HuH-7 (cell line): ENCODE data around the gene HEXD.
"Not testable (repeated sequence)": the region's sequence is repeated elsewhere in the genome, so short reads cannot be mapped to it uniquely, and the experiment has no call there.

Experiments
- DNase-seq: peaks from one replicate; pipeline ENCODE4 v3.0.0; 2011; ENCODE audit warnings: low spot score

Gene HEXD

DNA sequence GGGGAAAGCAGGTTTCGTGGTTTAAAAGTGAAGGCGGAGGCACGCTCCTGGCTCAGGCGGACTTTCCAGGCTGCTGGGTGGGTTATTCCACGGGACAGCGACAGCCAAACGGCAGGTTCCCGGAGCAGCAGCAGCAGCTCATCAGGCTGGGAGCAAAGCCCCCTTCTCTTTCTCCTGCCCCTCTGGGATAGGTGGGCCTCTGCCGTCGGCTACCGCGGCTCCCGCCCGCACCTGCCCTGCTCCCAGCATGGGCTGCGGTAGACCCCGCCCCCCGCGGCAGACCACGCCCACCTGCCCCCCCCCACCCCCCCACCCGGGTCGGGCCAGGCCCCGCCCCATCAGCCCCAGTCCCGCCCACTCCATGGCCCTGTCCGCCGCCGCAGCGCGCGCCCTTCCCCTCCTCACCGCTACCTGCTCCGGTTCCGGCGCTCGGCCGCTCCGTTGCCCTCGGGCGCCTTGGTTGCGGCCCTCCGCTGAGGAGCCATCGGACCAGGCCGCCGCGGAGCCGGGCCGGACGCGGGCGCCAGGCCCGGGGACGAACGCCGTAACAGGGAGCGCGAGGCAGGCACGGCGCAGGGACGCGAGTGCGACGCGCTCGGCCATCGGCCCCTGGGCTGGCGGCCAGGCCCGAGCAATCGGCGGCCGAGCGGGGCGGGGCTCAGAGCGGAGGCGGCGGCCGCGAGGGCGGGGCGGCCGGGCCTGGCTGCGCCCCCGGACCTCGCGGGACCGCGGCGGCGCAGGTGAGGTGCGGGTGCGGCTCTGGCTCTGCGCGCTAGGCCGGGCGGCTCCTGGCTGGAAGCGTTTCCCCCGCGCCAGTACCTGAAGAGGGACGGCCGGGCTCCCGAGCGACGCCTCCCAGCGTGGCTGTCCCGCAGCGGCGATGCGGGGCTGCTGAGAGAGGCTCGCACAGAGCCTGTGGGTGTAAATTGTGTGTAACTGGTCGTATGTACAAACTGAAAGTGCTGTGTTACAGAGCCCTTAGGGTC, at the start of gene HEXD, which contains the start of gene OGFOD3:
HEXD (plus strand) TSS at position 347 of the 986 bp plus-strand sequence. CDS start 1,453 bp downstream, outside the sequence.
OGFOD3 (minus strand) TSS at position 586 of the 986 bp plus-strand sequence; CDS start at position 485, 101 bp downstream.
- peak; percentile 95 for DNase-seq

DNA sequence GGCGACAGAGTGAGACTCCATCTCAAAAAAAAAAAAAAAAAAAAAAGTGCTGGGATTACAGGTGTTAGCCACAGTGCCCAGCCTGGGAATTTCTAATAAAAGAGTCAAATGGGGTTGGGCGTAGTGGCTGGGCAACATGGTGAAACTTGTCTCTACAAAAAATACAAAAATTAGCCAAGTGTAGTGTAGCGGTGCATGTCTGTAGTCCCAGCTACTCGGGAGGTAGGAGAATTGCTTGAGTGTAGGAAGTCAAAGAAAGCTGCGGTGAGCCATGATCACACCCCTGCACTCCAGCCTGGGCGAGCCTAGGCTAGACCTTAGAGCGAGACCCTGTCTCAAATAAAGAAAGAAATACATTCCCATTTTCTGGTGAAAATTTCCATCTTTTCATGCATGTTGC, 48.9 kb upstream of the HEXD start:
- DNase-seq, result no peak

DNA sequence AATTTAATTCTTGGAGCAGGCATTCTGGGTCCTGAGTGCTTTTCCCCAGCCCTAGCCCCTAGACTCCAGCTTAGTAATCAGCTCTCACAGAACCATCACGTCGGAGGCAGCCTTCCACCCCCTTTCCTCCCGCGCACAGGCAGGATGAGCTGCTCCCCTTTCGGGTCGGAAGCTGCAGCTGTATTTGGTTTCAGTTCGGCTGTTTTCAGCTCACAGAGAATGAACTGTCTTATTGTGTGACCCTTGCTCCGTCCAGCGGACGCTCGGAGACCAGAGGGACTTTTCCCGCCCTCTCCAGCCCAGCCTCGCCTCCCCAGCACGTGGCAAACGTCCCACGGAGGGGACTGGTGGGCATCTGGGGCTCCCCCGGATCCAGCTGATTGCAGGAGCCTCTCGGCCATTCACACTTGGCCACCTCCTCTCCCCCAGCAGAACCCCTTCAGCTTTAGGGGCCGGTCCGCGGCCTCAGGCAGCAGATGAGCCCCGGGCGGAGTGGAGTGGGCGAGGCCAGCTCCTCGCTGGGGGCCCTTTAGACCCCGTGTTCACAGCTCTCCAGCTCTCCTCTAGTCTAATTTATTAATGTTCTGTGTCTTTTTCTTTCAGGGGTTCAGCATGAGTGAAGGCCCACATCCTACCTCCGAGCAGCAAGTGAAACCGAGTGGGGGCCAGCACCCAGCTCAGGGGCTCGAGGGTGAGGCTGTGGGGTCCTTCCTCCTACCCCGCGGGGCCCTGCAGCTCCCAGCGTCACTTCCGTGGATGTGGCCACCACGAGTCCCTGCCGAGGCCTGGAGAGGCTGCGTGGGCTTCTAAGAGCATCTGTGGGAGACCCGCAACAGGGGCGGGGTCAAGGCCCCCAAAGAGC, 47.4 kb upstream of the HEXD start:
- DNase-seq, result no peak

DNA sequence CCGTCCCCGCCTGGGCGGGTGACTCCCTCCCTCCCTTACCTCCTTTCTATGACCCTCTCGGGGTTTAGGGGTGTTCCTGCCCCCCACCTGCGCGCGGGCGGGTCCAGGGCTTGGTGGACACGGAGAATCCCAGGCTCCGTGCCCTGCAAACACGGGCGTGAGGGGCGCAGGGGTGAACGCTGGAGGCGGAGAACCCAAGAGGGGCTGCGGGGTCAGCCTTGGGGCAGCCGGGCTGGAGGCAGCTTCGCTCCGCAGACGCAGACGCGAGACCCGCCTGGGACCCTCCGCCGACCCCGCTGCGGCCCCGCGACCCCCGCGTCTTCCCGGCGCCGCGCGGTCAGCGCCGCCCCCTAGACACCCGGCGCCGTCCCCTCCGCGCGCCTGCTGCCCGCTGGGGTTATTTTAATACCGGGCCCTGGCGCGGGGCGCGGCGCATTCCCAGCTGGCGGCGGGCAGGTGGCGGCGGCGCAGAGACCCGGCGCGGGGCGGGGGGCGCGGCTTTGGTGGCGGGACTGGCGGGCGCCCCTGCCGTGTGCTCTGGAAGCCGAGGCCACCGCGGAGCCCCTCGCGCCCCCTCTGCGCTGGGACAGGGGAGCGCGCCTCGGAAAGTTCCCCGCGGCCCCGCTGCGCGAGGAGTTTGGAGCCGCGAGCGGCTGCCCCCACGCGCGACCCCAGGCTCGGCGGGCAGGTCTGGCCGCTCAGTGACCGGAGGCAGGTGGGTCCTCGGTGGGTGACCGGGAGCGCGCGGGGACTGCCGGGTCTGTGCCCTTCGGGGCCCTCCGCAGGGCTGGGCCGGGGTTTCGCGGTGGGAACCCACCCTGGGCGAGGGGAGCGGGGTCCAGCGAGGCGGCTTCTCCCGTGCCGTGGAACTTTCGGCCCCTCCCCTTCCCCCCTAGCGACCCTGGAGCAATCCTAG, 46.6 kb upstream of the HEXD start, which contains the start of gene UTS2R:
UTS2R (plus strand) TSS at position 433 of the 916 bp plus-strand sequence. CDS start 2,560 bp downstream, outside the sequence.
- no peak for DNase-seq

DNA sequence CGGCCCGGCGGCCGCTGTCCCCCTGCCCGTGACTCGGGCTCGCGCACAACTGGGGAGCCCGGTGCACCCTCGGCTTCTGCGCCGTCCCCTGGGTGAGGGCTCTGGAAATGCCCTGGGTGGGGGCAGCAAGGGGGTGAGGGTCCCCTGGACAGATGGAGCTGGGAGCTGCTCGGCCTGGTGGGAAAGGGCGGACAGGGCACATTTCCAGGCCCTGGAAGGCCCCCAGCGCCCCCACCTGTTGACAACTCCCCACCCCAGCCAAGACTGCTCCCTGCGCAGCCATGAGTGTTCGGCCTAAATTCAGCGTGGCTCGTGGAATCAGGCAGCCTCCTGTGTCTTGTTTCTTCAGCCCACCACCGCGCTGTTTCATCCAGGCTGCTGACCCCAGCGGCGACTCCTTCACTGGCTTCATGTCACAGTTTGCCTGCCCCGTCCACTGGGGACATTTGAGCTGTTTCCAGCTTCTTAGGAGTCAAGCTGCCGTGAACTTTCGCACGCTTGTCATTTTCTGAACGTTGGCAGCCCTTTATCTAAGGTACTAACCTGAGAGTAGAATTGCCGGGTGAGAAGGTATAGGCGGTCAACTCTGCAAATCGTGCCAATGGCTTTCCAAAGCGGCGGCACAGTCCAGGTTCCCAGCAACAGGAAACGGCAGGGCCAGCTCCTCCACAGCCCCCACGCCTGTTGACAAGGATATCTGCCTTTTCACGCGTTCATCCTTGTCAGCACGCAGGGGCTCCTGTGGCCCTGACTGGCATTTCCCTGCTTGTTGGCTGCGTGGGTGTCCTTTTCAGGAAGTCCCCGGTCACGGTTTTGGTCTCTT, 45.7 kb upstream of the HEXD start:
- DNase-seq, result peak; percentile 65

DNA sequence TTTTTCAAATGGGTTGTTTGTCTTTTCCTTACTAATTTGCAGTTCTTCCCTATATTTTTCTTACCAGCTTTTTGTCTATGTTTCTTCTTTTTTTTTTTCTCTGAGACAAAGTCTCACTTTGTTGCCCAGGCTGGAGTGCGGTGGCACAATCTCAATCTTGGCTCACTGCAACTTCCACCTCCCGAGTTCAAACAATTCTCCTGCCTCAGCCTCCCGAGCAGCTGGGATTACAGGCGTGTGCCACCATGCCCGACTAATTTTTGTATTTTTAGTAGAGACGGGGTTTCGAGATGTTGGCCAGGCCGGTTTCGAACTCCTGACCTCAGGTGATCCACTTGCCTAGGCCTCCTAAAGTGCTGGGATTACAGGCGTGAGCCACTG, 45.1 kb upstream of the HEXD start:
- not testable (repeated sequence) for DNase-seq

DNA sequence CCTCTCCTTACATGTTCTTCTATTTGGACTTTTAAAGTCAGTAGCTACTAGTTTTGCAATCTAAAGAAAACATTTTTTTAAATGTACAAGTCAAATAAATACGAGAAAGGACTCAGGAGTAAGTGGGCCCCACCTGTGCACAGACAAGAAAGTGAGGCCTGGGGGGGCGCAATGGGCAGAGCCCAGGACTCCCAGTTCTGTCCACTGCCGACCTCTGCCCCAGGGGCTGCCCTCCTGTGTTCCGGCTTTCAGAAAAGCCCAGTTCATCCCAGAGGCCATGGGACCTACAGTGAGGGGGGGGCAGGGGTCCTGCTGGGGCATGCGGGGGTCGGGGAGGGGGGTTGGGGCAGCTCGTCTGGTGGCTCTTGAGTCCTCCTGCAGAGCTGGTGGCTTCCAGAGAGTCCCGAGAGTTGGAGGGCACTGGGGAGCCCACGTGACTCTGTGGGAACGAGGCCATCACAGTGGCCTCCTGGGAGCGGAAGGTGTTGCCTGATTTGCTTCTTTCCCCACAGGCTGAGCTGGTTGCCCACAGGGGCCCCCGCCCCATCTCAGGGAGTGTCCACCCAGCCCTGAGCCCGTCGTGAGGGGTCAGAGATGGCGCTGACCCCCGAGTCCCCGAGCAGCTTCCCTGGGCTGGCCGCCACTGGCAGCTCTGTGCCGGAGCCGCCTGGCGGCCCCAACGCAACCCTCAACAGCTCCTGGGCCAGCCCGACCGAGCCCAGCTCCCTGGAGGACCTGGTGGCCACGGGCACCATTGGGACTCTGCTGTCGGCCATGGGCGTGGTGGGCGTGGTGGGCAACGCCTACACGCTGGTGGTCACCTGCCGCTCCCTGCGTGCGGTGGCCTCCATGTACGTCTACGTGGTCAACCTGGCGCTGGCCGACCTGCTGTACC, 44.2 kb upstream of the HEXD start:
- DNase-seq, result no peak

DNA sequence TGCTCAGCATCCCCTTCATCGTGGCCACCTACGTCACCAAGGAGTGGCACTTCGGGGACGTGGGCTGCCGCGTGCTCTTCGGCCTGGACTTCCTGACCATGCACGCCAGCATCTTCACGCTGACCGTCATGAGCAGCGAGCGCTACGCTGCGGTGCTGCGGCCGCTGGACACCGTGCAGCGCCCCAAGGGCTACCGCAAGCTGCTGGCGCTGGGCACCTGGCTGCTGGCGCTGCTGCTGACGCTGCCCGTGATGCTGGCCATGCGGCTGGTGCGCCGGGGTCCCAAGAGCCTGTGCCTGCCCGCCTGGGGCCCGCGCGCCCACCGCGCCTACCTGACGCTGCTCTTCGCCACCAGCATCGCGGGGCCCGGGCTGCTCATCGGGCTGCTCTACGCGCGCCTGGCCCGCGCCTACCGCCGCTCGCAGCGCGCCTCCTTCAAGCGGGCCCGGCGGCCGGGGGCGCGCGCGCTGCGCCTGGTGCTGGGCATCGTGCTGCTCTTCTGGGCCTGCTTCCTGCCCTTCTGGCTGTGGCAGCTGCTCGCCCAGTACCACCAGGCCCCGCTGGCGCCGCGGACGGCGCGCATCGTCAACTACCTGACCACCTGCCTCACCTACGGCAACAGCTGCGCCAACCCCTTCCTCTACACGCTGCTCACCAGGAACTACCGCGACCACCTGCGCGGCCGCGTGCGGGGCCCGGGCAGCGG, 43.4 kb upstream of the HEXD start:
- no peak for DNase-seq

DNA sequence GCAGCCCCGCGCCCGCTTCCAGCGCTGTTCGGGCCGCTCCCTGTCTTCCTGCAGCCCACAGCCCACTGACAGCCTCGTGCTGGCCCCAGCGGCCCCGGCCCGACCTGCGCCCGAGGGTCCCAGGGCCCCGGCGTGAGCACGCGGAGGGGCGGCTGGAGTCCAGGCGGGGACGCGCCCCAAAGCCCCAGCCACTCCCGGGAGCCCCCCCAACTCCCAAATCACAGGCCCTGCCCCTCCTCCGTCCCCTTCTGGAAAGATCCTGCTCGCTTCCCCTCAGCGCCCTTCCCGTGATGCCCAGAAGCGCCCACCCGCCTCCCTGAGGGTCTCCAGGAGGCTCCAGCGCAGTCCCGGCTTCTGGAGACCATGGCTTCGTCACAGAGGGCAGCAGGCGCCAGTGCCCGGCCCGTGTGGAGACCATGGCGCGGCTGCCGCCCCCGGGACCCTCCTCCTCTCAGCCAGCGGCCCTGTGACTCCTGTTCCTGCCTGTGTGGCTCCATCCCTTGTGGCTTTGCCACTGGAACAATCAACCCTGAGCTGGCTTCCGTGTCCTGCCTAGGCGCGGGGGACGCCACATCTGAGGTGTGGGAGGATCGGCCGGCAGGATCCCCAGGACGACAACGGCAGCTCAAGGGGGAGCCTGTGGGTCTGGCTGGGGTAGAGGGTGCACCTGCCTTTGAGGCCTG, 42.6 kb upstream of the HEXD start:
- DNase-seq, result no peak

DNA sequence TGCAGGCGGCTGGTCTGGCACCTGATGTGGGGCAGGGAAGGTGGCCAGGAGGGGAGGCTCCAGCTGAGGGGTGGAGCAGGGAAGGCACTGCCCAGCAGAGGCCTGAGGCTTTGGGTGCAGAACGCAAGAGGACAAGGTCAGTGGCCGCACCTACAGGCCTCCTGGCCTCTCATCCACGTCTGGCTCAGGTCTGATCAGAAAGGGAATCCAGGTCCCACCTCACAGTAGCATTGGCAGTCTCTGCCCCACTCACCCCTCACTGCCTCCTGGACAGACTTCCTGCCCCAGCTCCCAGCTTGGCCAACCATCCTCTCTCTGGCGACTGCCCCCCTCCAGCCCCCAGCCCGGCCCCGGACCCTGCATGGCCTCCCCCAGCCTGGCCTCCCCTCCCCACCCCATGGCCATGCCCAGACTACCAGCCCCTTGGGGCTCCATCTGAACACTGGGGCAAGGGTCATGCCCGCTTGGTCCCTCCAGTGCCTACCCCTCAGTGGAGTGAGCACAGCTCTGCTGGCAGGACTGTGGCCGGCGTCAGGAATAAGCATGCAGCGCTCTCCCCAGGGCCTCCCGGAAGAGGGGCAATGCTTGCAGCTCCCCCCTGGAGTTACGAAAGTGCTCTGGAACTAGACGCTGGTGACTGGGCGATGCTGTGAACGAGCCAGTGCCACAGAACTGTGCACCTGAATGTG, 42.0 kb upstream of the HEXD start:
- no peak for DNase-seq

DNA sequence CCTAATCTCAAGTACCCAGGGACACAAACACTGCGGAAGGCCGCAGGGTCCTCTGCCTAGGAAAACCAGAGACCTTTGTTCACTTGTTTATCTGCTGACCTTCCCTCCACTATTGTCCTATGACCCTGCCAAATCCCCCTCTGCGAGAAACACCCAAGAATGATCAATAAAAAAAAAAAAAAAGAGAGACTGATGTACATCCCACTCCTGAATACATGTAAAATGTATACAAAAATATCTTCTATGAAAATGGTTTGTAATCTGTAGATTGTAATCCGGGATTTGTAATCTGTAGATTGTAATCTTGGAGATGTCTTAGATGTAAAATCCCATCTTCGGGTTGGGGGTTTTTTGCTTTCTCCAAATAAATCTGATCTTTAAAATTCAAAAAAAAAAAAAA, 40.9 kb upstream of the HEXD start:
- not testable (repeated sequence) for DNase-seq

DNA sequence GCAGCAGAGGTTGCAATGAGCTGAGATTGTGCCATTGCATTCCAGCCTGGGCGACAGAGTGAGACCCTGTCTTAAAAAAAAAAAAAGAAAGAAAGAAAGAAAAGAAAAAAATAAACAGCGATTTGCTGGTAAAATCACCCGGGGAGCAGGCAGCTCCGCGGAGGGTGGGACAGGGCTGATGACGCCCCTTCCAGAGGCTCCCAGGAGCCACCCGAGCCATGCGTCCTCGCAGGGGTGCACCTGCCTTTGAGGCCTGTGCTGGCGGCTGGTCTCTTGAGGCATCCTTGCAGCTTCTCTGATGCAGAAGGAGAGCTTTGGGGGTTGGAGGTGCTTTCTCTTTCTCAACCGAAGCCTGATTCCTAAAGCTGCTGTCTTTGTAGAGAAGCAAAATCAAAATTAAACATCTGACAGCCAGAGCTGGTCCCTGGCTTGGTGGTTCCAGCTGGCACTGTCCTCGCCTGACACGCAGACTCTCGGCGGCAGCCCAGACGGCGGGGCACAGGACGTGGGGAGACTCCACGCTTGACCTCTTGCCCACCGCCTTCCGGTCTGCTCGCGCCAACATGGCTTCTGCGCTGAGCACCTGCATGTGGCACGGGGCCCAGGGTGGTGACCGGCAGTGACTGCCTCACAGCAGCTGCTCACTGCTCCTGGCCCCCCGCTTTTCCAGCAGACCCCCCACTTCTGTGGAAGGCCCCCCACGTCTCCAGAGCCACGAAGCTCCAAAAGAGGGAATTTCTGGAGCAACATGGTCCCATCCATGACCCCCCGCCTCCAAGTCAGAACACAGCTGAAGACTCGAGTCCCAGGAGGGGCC, 40.0 kb upstream of the HEXD start:
- DNase-seq, result no peak

DNA sequence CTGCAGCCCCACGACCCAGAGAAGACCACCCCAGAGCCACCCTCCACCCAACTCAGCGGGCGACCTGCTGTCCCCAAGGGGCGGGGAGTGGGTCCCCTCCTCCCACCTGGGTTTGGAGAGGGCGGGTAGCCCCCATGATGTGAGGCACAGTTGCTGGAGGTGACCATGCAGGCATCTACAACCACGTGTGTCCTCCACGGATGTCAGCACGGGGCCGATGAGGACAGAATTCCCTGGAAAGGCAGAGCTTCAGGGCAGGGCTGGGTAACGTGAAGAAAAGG, 39.5 kb upstream of the HEXD start:
- no peak for DNase-seq

DNA sequence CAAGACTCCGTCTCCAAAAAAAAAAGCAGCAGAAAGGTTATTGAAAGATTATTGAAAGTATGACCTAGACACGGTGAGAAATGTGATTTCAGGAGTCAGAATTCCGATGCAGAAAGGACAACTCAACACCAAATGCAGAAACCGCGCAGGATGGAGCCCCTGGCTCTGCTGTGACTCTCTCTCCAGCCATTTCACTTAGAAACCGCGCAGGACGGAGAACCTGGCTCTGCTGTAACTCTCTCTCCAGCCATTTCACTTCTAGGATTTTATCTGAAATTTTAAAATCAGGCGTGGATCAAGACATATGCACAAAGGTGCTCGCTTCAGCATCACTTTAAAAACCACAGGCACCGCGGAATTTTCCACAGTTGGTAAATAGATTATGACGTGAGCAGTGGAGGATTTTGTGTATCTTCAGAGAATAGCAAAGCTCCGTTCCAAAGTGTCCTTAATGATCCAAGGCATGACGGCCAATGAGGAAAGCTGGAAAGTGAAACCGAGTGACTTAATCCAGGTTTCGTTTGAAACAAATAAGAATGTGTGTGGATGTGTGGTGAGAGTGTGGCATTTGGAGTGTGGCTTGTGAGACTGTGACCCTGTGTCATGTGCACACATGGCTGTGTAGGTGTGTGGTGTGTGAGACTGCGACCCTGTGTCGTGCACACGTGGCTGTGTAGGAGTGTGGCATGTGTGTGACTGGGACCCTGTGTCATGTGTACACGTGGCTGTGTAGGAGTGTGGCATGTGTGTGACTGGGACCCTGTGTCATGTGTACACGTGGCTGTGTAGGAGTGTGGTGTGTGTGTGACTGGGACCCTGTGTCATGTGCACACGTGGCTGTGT, 37.1 kb upstream of the HEXD start:
- DNase-seq, result no peak

DNA sequence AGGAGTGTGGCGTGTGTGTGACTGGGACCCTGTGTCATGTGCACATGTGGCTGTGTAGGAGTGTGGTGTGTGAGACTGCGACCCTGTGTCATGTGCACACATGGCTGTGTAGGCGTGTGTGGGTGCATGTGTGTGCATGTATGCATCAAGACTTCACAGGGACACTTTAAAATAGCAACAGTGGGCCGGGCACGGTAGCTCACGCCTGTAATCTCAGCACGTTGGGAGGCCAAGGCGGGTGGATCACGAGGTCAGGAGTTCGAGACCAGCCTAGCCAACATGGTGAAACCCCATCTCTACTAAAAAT, 36.5 kb upstream of the HEXD start:
- DNase-seq, result not testable (repeated sequence)

DNA sequence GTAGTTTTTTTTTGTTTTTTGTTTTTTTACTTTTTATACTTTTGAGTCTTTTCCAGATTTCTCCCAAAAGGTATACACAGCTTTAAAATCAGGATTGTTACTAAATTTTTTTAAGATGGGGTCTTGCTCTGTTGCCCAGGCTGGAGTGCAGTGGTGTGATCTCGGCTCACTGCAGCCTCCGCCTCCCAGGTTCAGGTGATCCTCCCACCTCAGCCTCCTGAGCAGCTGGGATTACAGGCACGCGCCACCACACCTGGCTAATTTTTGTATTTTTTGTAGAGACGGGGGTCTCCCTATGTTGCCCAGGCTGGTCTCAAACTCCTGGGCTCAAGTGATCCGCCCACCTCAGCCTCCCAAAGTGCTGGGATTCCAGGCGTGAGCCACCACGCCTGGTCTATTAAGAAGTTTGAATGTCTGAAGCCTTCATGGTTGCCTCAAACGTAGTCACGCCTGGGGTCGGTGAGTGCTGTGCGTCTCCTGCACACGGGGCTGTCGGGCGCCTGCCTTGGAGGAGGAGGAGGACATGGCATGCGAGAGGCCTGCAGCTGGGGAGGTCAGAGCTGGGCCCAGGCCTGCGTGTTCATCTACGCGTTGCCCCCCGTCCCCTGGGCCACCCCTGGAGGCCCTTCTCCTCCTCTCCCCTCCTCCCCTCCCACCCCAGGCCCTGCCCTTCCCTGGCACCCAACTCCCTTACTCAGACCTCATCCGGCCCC, 35.8 kb upstream of the HEXD start:
- DNase-seq, result not testable (repeated sequence)
